Measurements from ENCODE around the gene MAML2. TPM values are rescaled to one million over a fixed set of nuclear protein-coding genes. Genes with fewer than 3 reads are reported as not detected.

Gene MAML2
- total and polyA plus RNA-seq, 2 of the 13 experiments (the other 11 are each of a cell fraction or from before 2014, with no cell fraction given): 2.3 to 25.9 TPM

- Histone ChIP-seq H4K20me1 (ENCODE audit: insufficient read depth, low read length) (no peaks in the 10 kb centered on the region), H3K9me3 (ENCODE audit: low read length) (no peaks in the 10 kb centered on the region), H2AFZ (ENCODE audit: low read length) (no peak overlapping the region), H3K4me1 (ENCODE audit: insufficient read depth, low read length) (peaks cover 12% of the 10 kb centered on the region; the same call in 1 of the 2 replicates), H3K4me3 (replicated peaks in 1 of 3; ENCODE audit: insufficient read depth in 1 of 3, low read depth in 2 of 3, low read length in 3 of 3) (no peak overlapping the region), H3K9ac (ENCODE audit: insufficient read depth, low read depth, low read length) (no peak overlapping the region), H3K79me2 (ENCODE audit: insufficient read depth, low read length) (no peaks in the 10 kb centered on the region), H3K4me2 (ENCODE audit: low read depth, low read length) (no peak overlapping the region), H3K36me3 (replicated peaks in 1 of 2; ENCODE audit: control insufficient read depth in 1 of 2, insufficient read depth in 2 of 2, low read length in 2 of 2) (peaks cover 23 to 56% of the 10 kb centered on the region in 2 experiments), H3K27ac (ENCODE audit: extremely low read length, insufficient read depth, low read length) (no peak overlapping the region), H3K27me3 (ENCODE audit: control insufficient read depth in 1 of 2, insufficient read depth in 2 of 2, low read length in 2 of 2) (no peaks in the 10 kb centered on the region)
- FAIRE-seq (no peak), DNase-seq (ENCODE audit: low spot score) (no peak), ATAC-seq (no peak)
- WGBS (ENCODE audit: low lambda C conversion rate): 97% methylated on average over 2 of the region's 2 CpGs
- in situ Hi-C loops (cut with HindIII; ENCODE audit: extremely low pct_ligation_motif_present, low pct_unique_long_range_greater_than_20kb): no loop called here
- TF ChIP-seq HIVEP1 (CRISPR knock-in tag; IDR thresholded peaks at IDR 0.05) (no peak), TFDP2 (CRISPR knock-in tag; IDR thresholded peaks at IDR 0.05) (no peak), ZNF615 (CRISPR knock-in tag; IDR thresholded peaks at IDR 0.05; ENCODE audit: borderline replicate concordance) (no peak), ZNF142 (CRISPR knock-in tag; IDR thresholded peaks at IDR 0.05) (no peak)
- ChIA-PET POLR2A (no interaction called here), CTCF (ENCODE audit: low intra/inter-chr PET ratio, low total read pairs) (no interaction called here)
- intact Hi-C loops (cut with micrococcal nuclease; ENCODE audit: unreplicated experiment): no loop called here
- no TSS peak for BruUV-seq (replicated peaks)
These were observed 358.9 kb downstream of the MAML2 start for GRCh38 chr11:95984072-95984471.
